DOHH2 (cell line): ENCODE measurements around the gene MARCHF11.

Source experiments
- CTCF ChIP-seq: fragments of 200-600 bp; sonication (generic); IDR thresholded peaks from one replicate; pipeline ENCODE4 v1.5.1; 2014; ENCODE audit warnings: antibody characterized with exemption, mild to moderate bottlenecking, low read depth, low read length; ENCODE audit not compliant: poor library complexity, severe bottlenecking
- EZH2phosphoT487 ChIP-seq: fragments of 200-600 bp; sonication (generic); IDR thresholded peaks from 2 replicates; pipeline ENCODE4 v1.6.1; 2017; ENCODE audit warnings: borderline replicate concordance, mild to moderate bottlenecking, antibody characterized with exemption, low read length, moderate library complexity, mixed read lengths

GRCh38 chr5:16225927-16226326, 46.3 kb upstream of the MARCHF11 start:
- TF ChIP-seq CTCF (no peak), EZH2phosphoT487 (no peak)
